Uterus (tissue), 4 donors: Measurements from ENCODE around the gene SLC8A1. TPM values are rescaled to one million over a fixed set of nuclear protein-coding genes. Genes with fewer than 3 reads are reported as not detected.

Experiments used
- DNase-seq, 2 donors: peaks; one replicate each; pipeline ENCODE4 v3.0.0-alpha.2; 2019 to 2020
- H3K27ac ChIP-seq, 2 donors: fragments of 200-600 bp; sonication (generic); 1 replicate in 1 of 2; 2 replicates in 1 of 2; pipeline ENCODE4 v1.5.1; 2016 to 2018
- H3K27me3 ChIP-seq, 2 donors: fragments of 200-600 bp; sonication (generic); one replicate each; pipeline ENCODE4 v1.5.1; 2018 to 2019; ENCODE audit warnings: control low read depth in 1 of 2
- H3K36me3 ChIP-seq, 2 donors: fragments of 200-600 bp; sonication (generic); one replicate each; pipeline ENCODE4 v1.5.1; 2019; ENCODE audit warnings: control low read depth in 1 of 2
- H3K4me1 ChIP-seq, 2 donors: fragments of 200-600 bp; sonication (generic); one replicate each; pipeline ENCODE4 v1.5.1; 2018 to 2019; ENCODE audit warnings: control low read depth in 1 of 2
- H3K4me3 ChIP-seq, 2 donors: fragments of 200-600 bp; sonication (generic); 1 replicate in 1 of 2; 2 replicates in 1 of 2; pipeline ENCODE4 v1.5.1; 2018 to 2019; ENCODE audit warnings: mild to moderate bottlenecking in 1 of 2
- H3K9me3 ChIP-seq, 2 donors: fragments of 200-600 bp; sonication (generic); one replicate each; pipeline ENCODE4 v1.5.1; 2019; ENCODE audit warnings: control low read depth in 1 of 2
- CTCF ChIP-seq, 4 experiments: fragments of 200-600 bp in 2 of 4; fragments of 450-650 bp in 2 of 4; sonication (generic) in 2 of 4; IDR thresholded peaks; one replicate each; pipeline ENCODE4 v1.5.1; 2016 to 2019; ENCODE audit warnings: antibody characterized with exemption in 4 of 4, mild to moderate bottlenecking in 2 of 4, moderate library complexity in 1 of 4
- POLR2A ChIP-seq, 2 donors: fragments of 450-650 bp; IDR thresholded peaks; one replicate each; pipeline ENCODE4 v1.6.1; 2016; ENCODE audit warnings: antibody characterized with exemption in 2 of 2, mild to moderate bottlenecking in 1 of 2, moderate library complexity in 1 of 2
- intact Hi-C: fragments of 100-400 bp; cut with DNase I; formaldehyde crosslinking; loops from one replicate; pipeline ENCODE4 v1.15.1; 2023; ENCODE audit warnings: low total_unique reads
- total RNA-seq, 4 donors: library from RNA; depleted of rRNA in 3 of 4; stranded (reverse); fragments of >200 nt in 3 of 4; gene quantifications; one replicate each; pipeline versions ENCODE4 v1.1.0 to v1.2.4, GENCODE V29; 2014 to 2023
- donor health status: DM: yes; HTN: yes; CAD: no.

Gene SLC8A1
- total RNA-seq, 4 donors from 2014 or later: 61.2 to 257 (median 140) TPM

GRCh38 chr2:40421631-40422297 is 30.1 kb downstream of the SLC8A1 start:
- H3K4me1 ChIP-seq: peaks cover 0 to 4% of the 10 kb centered on the region in 2 donors
- no peaks in the 10 kb centered on the region for H3K9me3 ChIP-seq
- H3K27ac ChIP-seq: peak overlapping the region; percentile 0 to 55
- no peak overlapping the region for H3K4me3 ChIP-seq
- intact Hi-C loops: no loop called here
- no peak for DNase-seq
- no peaks in the 10 kb centered on the region for H3K36me3 ChIP-seq
- H3K27me3 ChIP-seq: no peaks in the 10 kb centered on the region
- no peak for TF ChIP-seq CTCF (IDR thresholded peaks at IDR 0.05)
- no peak for TF ChIP-seq POLR2A (IDR thresholded peaks at IDR 0.05)

- intact Hi-C loops: no loop called here
- no peaks in the 10 kb centered on the region for H3K9me3 ChIP-seq
- no peak for DNase-seq
- H3K4me3 ChIP-seq: peak overlapping the region in 1 of 2 donors; percentile 3
- TF ChIP-seq CTCF (IDR thresholded peaks at IDR 0.05): no peak
- no peak for TF ChIP-seq POLR2A (IDR thresholded peaks at IDR 0.05)
- H3K27ac ChIP-seq: peak overlapping the region; percentile 55 to 72
- H3K4me1 ChIP-seq: peaks cover 0 to 4% of the 10 kb centered on the region in 2 donors
- H3K27me3 ChIP-seq: no peaks in the 10 kb centered on the region
- H3K36me3 ChIP-seq: no peaks in the 10 kb centered on the region
Observed at GRCh38 chr2:40420478-40420877, 31.4 kb downstream of the SLC8A1 start.

- Histone ChIP-seq H3K4me1 (peaks cover 0 to 4% of the 10 kb centered on the region in 2 donors), H3K36me3 (no peaks in the 10 kb centered on the region), H3K4me3 (no peak overlapping the region), H3K27ac (peak overlapping the region; percentile 55 to 72), H3K27me3 (no peaks in the 10 kb centered on the region), H3K9me3 (no peaks in the 10 kb centered on the region)
- DNase-seq: no peak
- intact Hi-C loops: no loop called here
- TF ChIP-seq CTCF (IDR thresholded peaks at IDR 0.05) (no peak), POLR2A (IDR thresholded peaks at IDR 0.05) (no peak)
Observed at GRCh38 chr2:40419364-40419762, 32.5 kb downstream of the SLC8A1 start.

- intact Hi-C loops: no loop called here
- H3K36me3 ChIP-seq: no peaks in the 10 kb centered on the region
- no peaks in the 10 kb centered on the region for H3K9me3 ChIP-seq
- H3K27me3 ChIP-seq: no peaks in the 10 kb centered on the region
- no peak for DNase-seq
- TF ChIP-seq CTCF (IDR thresholded peaks at IDR 0.05): no peak
- TF ChIP-seq POLR2A (IDR thresholded peaks at IDR 0.05): no peak
- H3K4me3 ChIP-seq: no peak overlapping the region
- H3K27ac ChIP-seq: peak overlapping the region; percentile 55 to 72
- H3K4me1 ChIP-seq: peaks cover 0 to 4% of the 10 kb centered on the region in 2 donors
Observed at GRCh38 chr2:40418614-40419363, 33.1 kb downstream of the SLC8A1 start.

- H3K27me3 ChIP-seq: no peaks in the 10 kb centered on the region
- H3K27ac ChIP-seq: no peak overlapping the region
- TF ChIP-seq CTCF (IDR thresholded peaks at IDR 0.05): no peak
- no peaks in the 10 kb centered on the region for H3K36me3 ChIP-seq
- H3K4me1 ChIP-seq: no peaks in the 10 kb centered on the region
- intact Hi-C loops: no loop called here
- H3K9me3 ChIP-seq: no peaks in the 10 kb centered on the region
- no peak for DNase-seq
- H3K4me3 ChIP-seq: no peak overlapping the region
Observed at GRCh38 chr2:40416486-40416885, 35.4 kb downstream of the SLC8A1 start.
